Uterus (tissue), 4 donors: Measurements from ENCODE around the gene RHO. TPM values are rescaled to one million over a fixed set of nuclear protein-coding genes. Genes with fewer than 3 reads are reported as not detected.
"Not testable (repeated sequence)": the region's sequence is repeated elsewhere in the genome, so short reads cannot be mapped to it uniquely, and the experiment has no call there.

Experiments
- DNase-seq, 2 donors: peaks; one replicate each; pipeline ENCODE4 v3.0.0-alpha.2; 2019 to 2020
- H3K27ac ChIP-seq, 2 donors: fragments of 200-600 bp; sonication (generic); 1 replicate in 1 of 2; 2 replicates in 1 of 2; pipeline ENCODE4 v1.5.1; 2016 to 2018
- H3K27me3 ChIP-seq, 2 donors: fragments of 200-600 bp; sonication (generic); one replicate each; pipeline ENCODE4 v1.5.1; 2018 to 2019; ENCODE audit warnings: control low read depth in 1 of 2
- H3K36me3 ChIP-seq, 2 donors: fragments of 200-600 bp; sonication (generic); one replicate each; pipeline ENCODE4 v1.5.1; 2019; ENCODE audit warnings: control low read depth in 1 of 2
- H3K4me1 ChIP-seq, 2 donors: fragments of 200-600 bp; sonication (generic); one replicate each; pipeline ENCODE4 v1.5.1; 2018 to 2019; ENCODE audit warnings: control low read depth in 1 of 2
- H3K4me3 ChIP-seq, 2 donors: fragments of 200-600 bp; sonication (generic); 1 replicate in 1 of 2; 2 replicates in 1 of 2; pipeline ENCODE4 v1.5.1; 2018 to 2019; ENCODE audit warnings: mild to moderate bottlenecking in 1 of 2
- H3K9me3 ChIP-seq, 2 donors: fragments of 200-600 bp; sonication (generic); one replicate each; pipeline ENCODE4 v1.5.1; 2019; ENCODE audit warnings: control low read depth in 1 of 2
- CTCF ChIP-seq, 4 experiments: fragments of 200-600 bp in 2 of 4; fragments of 450-650 bp in 2 of 4; sonication (generic) in 2 of 4; IDR thresholded peaks; one replicate each; pipeline ENCODE4 v1.5.1; 2016 to 2019; ENCODE audit warnings: antibody characterized with exemption in 4 of 4, mild to moderate bottlenecking in 2 of 4, moderate library complexity in 1 of 4
- POLR2A ChIP-seq, 2 donors: fragments of 450-650 bp; IDR thresholded peaks; one replicate each; pipeline ENCODE4 v1.6.1; 2016; ENCODE audit warnings: antibody characterized with exemption in 2 of 2, mild to moderate bottlenecking in 1 of 2, moderate library complexity in 1 of 2
- intact Hi-C: fragments of 100-400 bp; cut with DNase I; formaldehyde crosslinking; loops from one replicate; pipeline ENCODE4 v1.15.1; 2023; ENCODE audit warnings: low total_unique reads
- total RNA-seq, 4 donors: library from RNA; depleted of rRNA in 3 of 4; stranded (reverse); fragments of >200 nt in 3 of 4; gene quantifications; one replicate each; pipeline versions ENCODE4 v1.1.0 to v1.2.4, GENCODE V29; 2014 to 2023
- donor health status: DM: yes; HTN: yes; CAD: no.

The RHO gene
- total RNA-seq, 4 donors from 2014 or later = 0.34 TPM; not detected in 3

GRCh38 chr3:129514110-129514509 is 14.3 kb upstream of the RHO start:
- Histone ChIP-seq H3K27ac (no peak overlapping the region), H3K4me3 (no peak overlapping the region), H3K27me3 (no peaks in the 10 kb centered on the region), H3K9me3 (no peaks in the 10 kb centered on the region), H3K36me3 (no peaks in the 10 kb centered on the region), H3K4me1 (no peaks in the 10 kb centered on the region)
- no peak for DNase-seq
- TF ChIP-seq CTCF (IDR thresholded peaks at IDR 0.05) (no peak), POLR2A (IDR thresholded peaks at IDR 0.05) (no peak)
- intact Hi-C loops = no loop called here

- no peak for DNase-seq
- H3K36me3 ChIP-seq = no peaks in the 10 kb centered on the region
- H3K4me3 ChIP-seq = no peak overlapping the region
- H3K9me3 ChIP-seq = no peaks in the 10 kb centered on the region
- intact Hi-C loops = no loop called here
- no peaks in the 10 kb centered on the region for H3K27me3 ChIP-seq
- no peaks in the 10 kb centered on the region for H3K4me1 ChIP-seq
- H3K27ac ChIP-seq = no peak overlapping the region
- TF ChIP-seq POLR2A (IDR thresholded peaks at IDR 0.05) (no peak), CTCF (IDR thresholded peaks at IDR 0.05) (no peak)
These were observed 13.9 kb upstream of the RHO start for GRCh38 chr3:129514563-129514962.

- H3K4me3 ChIP-seq, H3K9me3 ChIP-seq, H3K4me1 ChIP-seq, DNase-seq, H3K27ac ChIP-seq, H3K27me3 ChIP-seq, H3K36me3 ChIP-seq, intact Hi-C loops: not testable (repeated sequence)
These were observed 13.2 kb upstream of the RHO start for GRCh38 chr3:129515108-129515820.

GRCh38 chr3:129515821-129516432 is 12.5 kb upstream of the RHO start:
- H3K4me3 ChIP-seq, intact Hi-C loops, H3K36me3 ChIP-seq, H3K4me1 ChIP-seq, DNase-seq, H3K27ac ChIP-seq, H3K27me3 ChIP-seq, H3K9me3 ChIP-seq: not testable (repeated sequence)

- no peak for DNase-seq
- H3K4me3 ChIP-seq = no peak overlapping the region
- no peaks in the 10 kb centered on the region for H3K27me3 ChIP-seq
- TF ChIP-seq POLR2A (IDR thresholded peaks at IDR 0.05) = no peak
- no peak for TF ChIP-seq CTCF (IDR thresholded peaks at IDR 0.05)
- H3K27ac ChIP-seq = no peak overlapping the region
- H3K4me1 ChIP-seq = no peaks in the 10 kb centered on the region
- no peaks in the 10 kb centered on the region for H3K36me3 ChIP-seq
- intact Hi-C loops = no loop called here
- H3K9me3 ChIP-seq = no peaks in the 10 kb centered on the region
These were observed 10.9 kb upstream of the RHO start for GRCh38 chr3:129517516-129517915.

GRCh38 chr3:129518038-129518561 is 10.3 kb upstream of the RHO start:
- no peak for TF ChIP-seq CTCF (IDR thresholded peaks at IDR 0.05)
- no peak for TF ChIP-seq POLR2A (IDR thresholded peaks at IDR 0.05)
- H3K27me3 ChIP-seq = no peaks in the 10 kb centered on the region
- H3K9me3 ChIP-seq = no peaks in the 10 kb centered on the region
- no peak overlapping the region for H3K4me3 ChIP-seq
- H3K36me3 ChIP-seq = no peaks in the 10 kb centered on the region
- H3K27ac ChIP-seq = no peak overlapping the region
- intact Hi-C loops = no loop called here
- H3K4me1 ChIP-seq = no peaks in the 10 kb centered on the region
- no peak for DNase-seq
